H1 (cell line): ENCODE measurements around the gene SIK3. TPM values are rescaled to one million over a fixed set of nuclear protein-coding genes. Genes with fewer than 3 reads are reported as not detected.

Experiments used
- CTCF ChIA-PET: fragments of 300-600 bp; sonication (Branson Sonifier 250); formaldehyde crosslinking; loops from one replicate; lab custom pipeline; 2021; ENCODE audit not compliant: partially characterized antibody; lab: Charles Lee
- POLR2A ChIA-PET: fragments of 300-600 bp; sonication (Branson Sonifier 250); formaldehyde crosslinking; loops from one replicate; lab custom pipeline; 2021; ENCODE audit warnings: inconsistent platforms; ENCODE audit not compliant: partially characterized antibody; lab: Charles Lee
- DNase-seq, 2 experiments: peaks; one replicate each; pipeline versions ENCODE4 v3.0.0 to v3.0.0-alpha.2; 2010 to 2022; ENCODE audit warnings: low spot score in 2 of 2, low read depth in 1 of 2, mixed read lengths in 1 of 2
- FAIRE-seq: peaks from 2 replicates; lab custom pipeline; 2011; peaks lifted over from hg19 to GRCh38; lab: Jason Lieb, UNC
- H2AFZ ChIP-seq: 2 replicates; pipeline ENCODE4 v1.8.1; 2012; ENCODE audit warnings: low read length, inconsistent platforms
- H2AK5ac ChIP-seq: 2 replicates; pipeline ENCODE4 v1.6.1; 2013; ENCODE audit warnings: low read depth, low read length
- H2BK120ac ChIP-seq: replicated peaks from 2 replicates; pipeline ENCODE3; 2013; ENCODE audit warnings: low read depth, low read length, inconsistent platforms
- H2BK12ac ChIP-seq: 2 replicates; pipeline ENCODE4 v1.6.1; 2013; ENCODE audit warnings: low read depth, low read length
- H2BK15ac ChIP-seq: 2 replicates; pipeline ENCODE4 v1.6.1; 2013; ENCODE audit warnings: low read length
- H2BK20ac ChIP-seq: 2 replicates; pipeline ENCODE4 v1.6.1; 2013; ENCODE audit warnings: low read length
- H2BK5ac ChIP-seq: 2 replicates; pipeline ENCODE4 v1.6.1; 2013; ENCODE audit warnings: low read depth, low read length
- H3K14ac ChIP-seq: 2 replicates; pipeline ENCODE4 v1.6.1; 2013; ENCODE audit warnings: inconsistent platforms; ENCODE audit not compliant: insufficient read length
- H3K18ac ChIP-seq: 2 replicates; pipeline ENCODE4 v1.6.1; 2013; ENCODE audit warnings: low read length; ENCODE audit errors: extremely low read depth
- H3K23ac ChIP-seq: 2 replicates; pipeline ENCODE4 v1.6.1; 2013; ENCODE audit warnings: inconsistent platforms; ENCODE audit not compliant: insufficient read length
- H3K23me2 ChIP-seq: 2 replicates; pipeline ENCODE4 v1.6.1; 2013; ENCODE audit warnings: low read depth, low read length
- H3K27ac ChIP-seq: 2 replicates; pipeline ENCODE4 v1.6.1; 2011; ENCODE audit warnings: low read depth, low read length, inconsistent platforms
- H3K27me3 ChIP-seq, 4 experiments: replicated peaks in 1 of 4; 1 replicate in 1 of 4; 2 replicates in 3 of 4; pipeline versions ENCODE4 v1.6.1 to v1.8.1; 2011 to 2013; ENCODE audit warnings: low read length in 3 of 4, mild to moderate bottlenecking in 3 of 4, inconsistent platforms in 2 of 4, mixed read lengths in 2 of 4, moderate library complexity in 1 of 4; ENCODE audit not compliant: control insufficient read depth in 3 of 4, insufficient read depth in 3 of 4; ENCODE audit errors: extremely low read depth in 1 of 4
- H3K36me3 ChIP-seq, 4 experiments: 2 replicates each; pipeline versions ENCODE4 v1.6.1 to v1.8.1; 2011 to 2013; ENCODE audit warnings: mild to moderate bottlenecking in 4 of 4, low read length in 3 of 4, moderate library complexity in 2 of 4, control low read depth in 1 of 4, inconsistent platforms in 1 of 4; ENCODE audit not compliant: insufficient read depth in 4 of 4, control insufficient read depth in 2 of 4
- H3K4ac ChIP-seq: replicated peaks from 2 replicates; pipeline ENCODE3; 2013; ENCODE audit warnings: low read length, low read depth, mixed read lengths, inconsistent platforms; ENCODE audit not compliant: insufficient read length
- H3K4me1 ChIP-seq, 4 experiments: replicated peaks in 1 of 4; 1 replicate in 1 of 4; 2 replicates in 3 of 4; pipeline versions ENCODE4 v1.6.1 to v1.8.1; 2011 to 2013; ENCODE audit warnings: low read length in 3 of 4, inconsistent platforms in 2 of 4, mixed read lengths in 1 of 4; ENCODE audit not compliant: insufficient read depth in 4 of 4, control insufficient read depth in 3 of 4
- H3K4me2 ChIP-seq, 2 experiments: 2 replicates each; pipeline versions ENCODE4 v1.6.1 to v1.8.1; 2011 to 2013; ENCODE audit warnings: low read depth in 2 of 2, low read length in 2 of 2, control low read depth in 1 of 2, inconsistent platforms in 1 of 2, mild to moderate bottlenecking in 1 of 2; ENCODE audit not compliant: insufficient read depth in 1 of 2
- H3K4me3 ChIP-seq, 4 experiments: fragments of 200-600, 300-600 bp in 1 of 4; sonication (generic), shearing (Covaris generic), sonication (Bioruptor Twin) in 1 of 4; 2 replicates each; pipeline versions ENCODE4 v1.5.1 to v1.8.1; 2011 to 2016; ENCODE audit warnings: low read length in 4 of 4, low read depth in 3 of 4, control low read depth in 2 of 4, inconsistent platforms in 2 of 4, mild to moderate bottlenecking in 2 of 4, mixed read lengths in 1 of 4, moderate library complexity in 1 of 4; ENCODE audit not compliant: insufficient read depth in 2 of 4; ENCODE audit errors: extremely low read depth in 1 of 4
- H3K56ac ChIP-seq: replicated peaks from 2 replicates; pipeline ENCODE3; 2013; ENCODE audit warnings: low read depth, mild to moderate bottlenecking, mixed read lengths, low read length, inconsistent platforms; ENCODE audit not compliant: insufficient read length
- H3K79me1 ChIP-seq: 2 replicates; pipeline ENCODE4 v1.6.1; 2013; ENCODE audit warnings: low read depth, low read length, control low read depth
- H3K79me2 ChIP-seq, 2 experiments: 2 replicates each; pipeline versions ENCODE4 v1.6.1 to v1.8.1; 2012 to 2013; ENCODE audit warnings: low read length in 2 of 2, mild to moderate bottlenecking in 2 of 2, inconsistent platforms in 1 of 2; ENCODE audit not compliant: insufficient read depth in 2 of 2, control insufficient read depth in 1 of 2
- H3K9ac ChIP-seq, 4 experiments: replicated peaks in 1 of 4; 1 replicate in 1 of 4; 2 replicates in 3 of 4; pipeline versions ENCODE4 v1.6.1 to v1.8.1; 2011 to 2013; ENCODE audit warnings: low read depth in 3 of 4, low read length in 3 of 4, control low read depth in 2 of 4, mild to moderate bottlenecking in 2 of 4, moderate library complexity in 2 of 4, inconsistent platforms in 1 of 4; ENCODE audit errors: extremely low read depth in 1 of 4
- H3K9me3 ChIP-seq, 2 experiments: 2 replicates each; pipeline versions ENCODE4 v1.6.1 to v1.8.1; 2012 to 2013; ENCODE audit warnings: mild to moderate bottlenecking in 2 of 2, moderate library complexity in 2 of 2, control low read depth in 1 of 2, inconsistent platforms in 1 of 2, low read depth in 1 of 2, low read length in 1 of 2, mixed read lengths in 1 of 2; ENCODE audit not compliant: insufficient read depth in 2 of 2
- H4K20me1 ChIP-seq, 2 experiments: replicated peaks in 1 of 2; 2 replicates each; pipeline versions ENCODE3 to v1.8.1; 2011 to 2013; ENCODE audit warnings: inconsistent platforms in 2 of 2, low read length in 2 of 2, mild to moderate bottlenecking in 1 of 2; ENCODE audit not compliant: insufficient read depth in 2 of 2, control insufficient read depth in 1 of 2
- H4K5ac ChIP-seq: 2 replicates; pipeline ENCODE4 v1.6.1; 2013; ENCODE audit warnings: low read length, low read depth, mixed read lengths, inconsistent platforms; ENCODE audit not compliant: insufficient read length
- H4K8ac ChIP-seq: 2 replicates; pipeline ENCODE4 v1.8.0; 2013; ENCODE audit warnings: mild to moderate bottlenecking, moderate library complexity, low read length, inconsistent platforms; ENCODE audit not compliant: insufficient read depth; ENCODE audit errors: extremely low read depth
- H4K91ac ChIP-seq: replicated peaks from 2 replicates; pipeline ENCODE3; 2013; ENCODE audit warnings: low read length, mixed read lengths, inconsistent platforms; ENCODE audit not compliant: insufficient read length
- CEBPB ChIP-seq: IDR thresholded peaks from 2 replicates; pipeline ENCODE4 v1.6.1; 2012; ENCODE audit warnings: low read depth, low read length
- MAFK ChIP-seq: IDR thresholded peaks from 2 replicates; pipeline ENCODE4 v1.6.1; 2012; ENCODE audit warnings: low read depth, mild to moderate bottlenecking, improper control_type of control experiment, low read length
- RFX5 ChIP-seq: IDR thresholded peaks from 2 replicates; pipeline ENCODE4 v1.6.1; 2011; ENCODE audit warnings: low read depth, low read length, improper control_type of control experiment, borderline replicate concordance
- SP2 ChIP-seq: IDR thresholded peaks from 2 replicates; pipeline ENCODE4 v1.6.1; 2012; ENCODE audit warnings: mild to moderate bottlenecking, low read length, inconsistent platforms
- SRF ChIP-seq: IDR thresholded peaks from 2 replicates; pipeline ENCODE4 v1.6.1; 2011; ENCODE audit warnings: mild to moderate bottlenecking, low read depth, low read length, moderate library complexity
- WGBS, 2 experiments: shearing (Covaris generic) in 1 of 2; methylation state at CpG; one replicate each; pipeline versions ENCODE4 v1.1.6 to v1.1.7; 2013 to 2015; ENCODE audit warnings: low lambda C conversion rate in 2 of 2, mixed read lengths in 2 of 2, inconsistent platforms in 1 of 2, low coverage in 1 of 2, missing lambda C conversion rate in 1 of 2; ENCODE audit not compliant: insufficient replicate concordance in 2 of 2, insufficient coverage in 1 of 2, insufficient read length in 1 of 2; ENCODE audit errors: extremely low coverage in 1 of 2, missing lambda C conversion rate in 1 of 2; 5-methylcytosine and 5-hydroxymethylcytosine counted together
- polyA plus RNA-seq, 7 experiments: library from polyadenylated mRNA; depleted of rRNA in 3 of 7; stranded (reverse) in 5 of 7; unstranded in 2 of 7; fragments of >200 nt in 5 of 7; fragments of 200-250 nt in 2 of 7; gene quantifications; 1 replicate in 5 of 7; 2 replicates in 1 of 7; 4 replicates in 1 of 7; pipeline versions ENCODE4 v1.2.1 to v1.2.3, GENCODE V29; 2011 to 2013; ENCODE audit warnings: missing spikeins in 2 of 7, mixed read lengths in 2 of 7
- total RNA-seq: library from RNA; stranded (reverse); fragmentation: NEBNext Ultra II Directional; extraction: Animal tissue kit (Norgen Biotek cat#: 25700); gene quantifications from 2 replicates; pipeline ENCODE4 v1.2.1, GENCODE V29; 2021

Gene SIK3
- total and polyA plus RNA-seq, 2 of the 8 experiments (the other 6 are each of a cell fraction or from before 2014, with no cell fraction given): 19.9 to 32.1 TPM

DNA sequence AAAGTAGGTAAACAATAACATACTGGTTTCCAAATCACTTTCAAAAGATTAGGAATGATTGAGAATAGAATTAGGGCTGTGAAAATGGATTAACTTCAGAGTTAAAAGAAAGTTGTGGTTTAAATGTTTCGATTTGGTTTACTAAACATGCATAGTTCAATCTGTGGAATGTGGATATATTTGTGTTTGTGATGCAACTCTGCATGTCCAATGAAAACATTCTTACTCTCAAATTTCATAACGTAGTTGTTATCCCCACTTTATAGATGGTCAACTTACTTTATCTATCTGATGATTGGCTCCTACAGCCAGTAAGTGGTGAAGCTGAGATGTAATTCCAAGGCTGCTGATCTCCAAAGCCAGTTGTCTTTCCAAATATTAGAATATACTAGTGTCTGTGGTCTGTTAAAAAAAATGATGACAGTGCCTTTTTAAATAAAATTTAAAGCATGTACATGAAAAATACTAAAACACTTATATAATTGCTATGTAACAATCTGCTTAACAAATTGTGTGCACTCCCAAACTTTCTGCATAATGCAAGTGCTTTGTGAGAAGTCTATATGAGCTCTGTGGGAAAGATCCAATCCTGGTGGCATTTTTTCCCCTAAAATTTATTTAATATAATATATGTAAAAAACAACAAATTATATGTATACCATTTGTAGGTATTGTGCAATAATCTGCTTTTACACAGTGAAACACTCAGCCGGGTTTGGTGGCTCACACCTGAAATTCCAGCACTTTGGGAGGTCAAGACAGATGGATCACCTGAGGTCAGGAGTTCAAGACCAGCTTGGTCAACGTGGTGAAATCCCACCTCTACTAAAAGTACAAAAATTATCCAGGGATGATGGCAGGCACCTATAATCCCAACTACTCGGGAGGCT, 9.7 kb upstream of the SIK3 start:
- ChIA-PET CTCF (interaction anchor here (0.6 to 4.5 kb wide), 8 partner anchors 9 to 317 kb away, joined by 3 to 65 read pairs (median 6); partner anchors contain the start of gene APOA5), POLR2A (interaction anchor here (0.7 kb wide), 2 partner anchors 187 to 325 kb away, joined by 3 read pairs; no protein-coding TSS in a partner anchor)
- H3K79me2 ChIP-seq: no peaks in the 10 kb centered on the region
- WGBS, 2 experiments: 81 to 100% methylated on average over 1 to 5 of the region's 5 CpGs
- no peaks in the 10 kb centered on the region for H3K27me3 ChIP-seq
- no peak for TF ChIP-seq RFX5
- no peak for TF ChIP-seq SRF
- TF ChIP-seq MAFK: peak; percentile 14; the same call in 1 of the 2 replicates
- no peak for TF ChIP-seq SP2
- TF ChIP-seq CEBPB: peak; percentile 56; the same call in 1 of the 2 replicates
- H3K4ac ChIP-seq: no peak overlapping the region
- no peaks in the 10 kb centered on the region; a peak in 1 of 4 replicates for H3K9me3 ChIP-seq
- no peak overlapping the region for H4K5ac ChIP-seq
- H3K14ac ChIP-seq: no peak overlapping the region
- no peaks in the 10 kb centered on the region for H3K79me1 ChIP-seq
- H3K23me2 ChIP-seq: no peaks in the 10 kb centered on the region
- H3K36me3 ChIP-seq: no peaks in the 10 kb centered on the region
- no peaks in the 10 kb centered on the region for H3K4me1 ChIP-seq
- no peak overlapping the region for H2BK12ac ChIP-seq
- no peak overlapping the region for H2AFZ ChIP-seq
- H4K20me1 ChIP-seq: no peaks in the 10 kb centered on the region
- DNase-seq (no peak), FAIRE-seq (no peak)
- H3K9ac ChIP-seq: no peak overlapping the region
- H2BK120ac ChIP-seq: no peak overlapping the region
- no peak overlapping the region for H3K4me2 ChIP-seq
- H2BK20ac ChIP-seq: no peak overlapping the region
- no peak overlapping the region for H3K56ac ChIP-seq
- H2BK5ac ChIP-seq: no peak overlapping the region
- no peak overlapping the region for H3K18ac ChIP-seq
- no peak overlapping the region for H3K4me3 ChIP-seq
- H2AK5ac ChIP-seq: no peak overlapping the region
- no peak overlapping the region for H2BK15ac ChIP-seq
- H4K8ac ChIP-seq: no peak overlapping the region
- H4K91ac ChIP-seq: no peak overlapping the region
- H3K23ac ChIP-seq: no peak overlapping the region
- no peak overlapping the region for H3K27ac ChIP-seq
